NK-92 (cell line): ENCODE data around the gene SPG11.
"Not testable (repeated sequence)": the region's sequence is repeated elsewhere in the genome, so short reads cannot be mapped to it uniquely, and the experiment has no call there.

ENCODE experiments used
- DNase-seq: peaks from one replicate; lab custom pipeline; 2025; ENCODE audit not compliant: unreplicated experiment; lab: John Stamatoyannopoulos, UW

The SPG11 gene

DNA sequence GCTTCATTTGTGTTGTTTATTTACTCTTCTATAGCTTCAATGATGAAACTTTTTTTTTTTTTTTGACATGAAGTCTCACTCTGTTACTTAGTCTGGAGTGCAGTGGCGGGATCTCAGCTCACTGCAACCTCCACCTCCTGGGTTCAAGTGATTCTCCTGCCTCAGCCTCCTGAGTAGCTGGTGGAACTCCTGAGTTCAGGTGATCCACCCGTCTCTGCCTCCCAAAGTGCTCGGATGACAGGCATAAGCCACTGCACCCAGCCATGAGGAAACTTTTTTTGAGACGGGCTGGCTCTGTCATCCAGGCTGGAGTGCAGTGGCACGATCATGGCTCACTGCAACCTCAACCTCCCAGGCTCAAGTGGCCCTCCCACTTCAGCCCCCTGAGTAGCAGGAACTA, 131.2 kb downstream of the SPG11 start:
- DNase-seq: not testable (repeated sequence)

DNA sequence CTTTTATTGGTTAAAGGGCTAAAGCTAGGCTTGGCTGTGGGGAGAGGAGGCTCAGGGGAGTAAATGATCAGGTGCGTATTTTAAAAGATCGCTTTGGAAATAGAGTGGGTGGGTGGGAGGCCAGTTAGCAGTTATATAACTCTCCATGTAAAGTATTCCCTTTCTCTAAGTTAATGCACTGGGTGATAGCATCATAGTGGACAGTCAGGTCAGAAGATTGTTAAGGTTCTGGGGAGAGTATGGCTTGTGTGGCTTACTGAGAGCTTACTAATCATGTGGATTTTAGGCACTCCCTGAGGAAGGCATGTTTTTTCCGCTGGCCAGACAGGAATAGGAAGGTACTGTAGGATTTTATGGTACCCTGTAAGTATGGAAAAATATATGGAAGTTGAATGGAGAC, 132.8 kb downstream of the SPG11 start:
- DNase-seq: no peak

DNA sequence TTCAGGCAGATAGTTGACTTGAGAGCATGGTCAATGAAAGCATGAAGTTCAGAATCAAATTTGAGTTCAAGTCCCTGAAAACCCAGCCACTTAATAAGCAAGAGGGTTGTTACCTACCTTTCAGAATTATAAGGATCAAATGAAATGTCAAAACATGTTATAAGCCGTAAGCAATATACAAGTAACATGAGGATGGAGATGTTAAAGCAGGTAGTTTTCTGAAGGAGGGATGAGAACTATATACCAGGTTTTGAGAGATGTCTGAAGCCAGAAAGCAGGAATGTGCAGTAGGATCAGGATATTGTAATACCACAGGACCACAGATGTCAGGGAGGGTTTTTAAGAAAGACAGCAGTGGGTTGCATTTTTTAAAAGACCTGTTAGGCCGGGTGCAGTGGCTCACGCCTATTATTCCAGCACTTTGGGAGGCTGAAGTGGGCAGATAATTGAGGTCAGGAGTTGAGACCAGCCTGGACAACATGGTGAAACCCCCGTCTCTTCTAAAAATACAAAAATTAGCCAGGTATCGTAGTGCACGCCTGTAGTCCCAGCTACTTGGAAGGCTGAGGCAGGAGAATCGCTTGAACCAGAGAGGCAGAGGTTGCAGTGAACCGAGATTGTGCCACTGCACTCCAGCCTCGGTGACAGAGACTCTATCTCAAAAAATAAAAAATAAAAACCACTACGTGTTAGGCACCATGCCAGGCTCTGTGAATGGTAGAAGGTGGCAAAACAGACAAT, 133.4 kb downstream of the SPG11 start:
- no peak for DNase-seq

DNA sequence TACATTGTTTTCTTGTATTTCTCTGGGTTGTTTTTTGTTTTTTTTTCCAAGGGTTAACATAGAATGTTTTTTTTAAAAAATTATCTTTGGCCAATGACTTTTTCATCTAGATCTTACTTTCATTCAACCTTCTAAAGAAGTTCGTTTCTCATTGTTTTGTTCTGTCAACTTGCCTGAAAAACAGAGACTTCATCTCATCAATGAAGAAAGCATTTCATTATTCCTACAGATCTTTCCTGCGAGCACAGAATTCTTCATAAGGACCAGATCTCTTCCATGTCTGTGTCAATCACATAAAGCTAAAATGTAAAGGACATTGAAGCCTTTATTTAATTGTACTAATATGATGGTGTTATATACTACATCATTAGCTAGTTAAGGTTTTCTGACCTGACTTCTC, 136.2 kb downstream of the SPG11 start:
- no peak for DNase-seq

DNA sequence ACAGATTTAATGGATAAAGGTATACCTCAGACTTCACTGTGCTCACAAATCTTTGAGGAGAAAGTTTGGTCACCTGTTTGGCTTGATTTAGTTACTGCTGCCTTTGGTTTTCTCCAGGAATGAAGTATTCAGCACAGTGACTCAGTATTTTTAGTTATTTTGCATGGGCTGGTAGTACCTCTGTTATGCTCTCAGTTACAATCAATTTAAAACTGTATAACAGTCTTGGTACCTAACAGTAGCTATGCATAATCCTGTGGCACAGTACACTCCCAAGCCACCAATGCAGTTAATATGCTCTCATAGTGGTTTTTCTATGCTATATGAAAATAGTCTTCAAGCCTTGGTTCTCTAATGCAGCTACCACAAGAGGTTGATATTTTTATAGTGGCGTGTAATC, 138.4 kb downstream of the SPG11 start:
- no peak for DNase-seq

DNA sequence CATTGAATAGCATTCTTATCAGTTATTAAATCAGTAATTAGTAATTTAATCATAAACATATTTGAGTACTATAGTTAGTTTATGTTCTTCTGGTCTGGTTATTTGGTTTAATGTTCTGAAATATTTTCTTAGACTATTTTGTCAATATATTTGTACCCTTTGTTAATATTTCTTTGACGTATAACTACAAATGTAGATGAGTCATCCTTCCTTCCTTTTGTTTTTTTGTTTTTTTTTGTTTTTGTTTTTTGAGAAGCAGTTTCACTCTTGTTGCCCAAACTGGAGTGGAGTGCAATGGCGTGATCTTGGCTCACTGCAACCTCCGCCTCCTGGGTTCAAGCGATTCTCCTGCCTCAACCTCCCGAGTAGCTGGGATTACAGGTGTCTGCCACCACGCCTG, 143.9 kb downstream of the SPG11 start:
- no peak for DNase-seq

DNA sequence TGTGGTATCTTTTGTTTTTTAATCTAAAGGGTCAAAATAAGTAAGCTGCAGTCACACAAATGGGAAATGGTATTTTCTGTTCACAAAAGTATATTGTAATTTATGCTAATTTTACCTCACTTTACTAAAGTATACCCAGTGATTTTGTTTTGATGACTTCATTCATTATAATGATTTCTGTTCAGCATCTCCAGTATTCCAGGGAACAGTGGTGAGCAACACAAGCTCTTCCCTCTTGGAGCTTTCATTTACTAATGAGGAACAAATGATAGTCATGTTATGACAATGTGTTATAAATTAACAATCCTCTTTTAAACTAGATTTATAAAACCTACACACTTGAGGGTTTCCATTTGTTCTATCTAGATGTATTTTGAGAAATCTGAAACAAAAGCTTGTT, 147.0 kb downstream of the SPG11 start:
- DNase-seq: no peak
